Liver (tissue), 3 donors: ENCODE results near the gene SUGCT.

Source experiments
- TF ChIP-seq, protein P1 (sequence below): fragments of 150-350 bp; IDR thresholded peaks from 2 replicates; pipeline ENCODE4 v1.5.1; 2017; ENCODE audit warnings: improper control_type of control experiment, low read depth, low read length; ENCODE audit not compliant: missing input control
- TF ChIP-seq, protein P2 (sequence below): IDR thresholded peaks from 2 replicates; pipeline ENCODE4 v1.6.1; 2016; ENCODE audit warnings: antibody characterized with exemption
- TF ChIP-seq, protein P3 (sequence below): IDR thresholded peaks from 2 replicates; pipeline ENCODE4 v1.6.1; 2016; ENCODE audit warnings: antibody characterized with exemption
- donor health status: healthy.
- donor health status: healthy.

DNA sequence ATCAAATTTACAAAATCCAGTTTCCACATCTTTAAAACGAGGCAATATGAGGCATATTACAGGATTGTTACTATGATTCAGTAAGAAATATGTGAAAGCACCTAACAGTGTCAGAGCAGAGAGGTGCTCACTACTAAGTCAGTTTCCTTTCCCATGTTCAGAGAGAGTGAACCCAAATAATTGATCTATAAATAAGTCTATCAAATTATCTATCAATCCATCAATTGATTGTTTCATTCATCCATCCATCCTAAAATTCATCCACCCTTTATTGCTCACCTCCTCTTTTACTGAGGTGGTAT lies 340.8 kb downstream of the SUGCT start:
- TF ChIP-seq, protein P1, sequence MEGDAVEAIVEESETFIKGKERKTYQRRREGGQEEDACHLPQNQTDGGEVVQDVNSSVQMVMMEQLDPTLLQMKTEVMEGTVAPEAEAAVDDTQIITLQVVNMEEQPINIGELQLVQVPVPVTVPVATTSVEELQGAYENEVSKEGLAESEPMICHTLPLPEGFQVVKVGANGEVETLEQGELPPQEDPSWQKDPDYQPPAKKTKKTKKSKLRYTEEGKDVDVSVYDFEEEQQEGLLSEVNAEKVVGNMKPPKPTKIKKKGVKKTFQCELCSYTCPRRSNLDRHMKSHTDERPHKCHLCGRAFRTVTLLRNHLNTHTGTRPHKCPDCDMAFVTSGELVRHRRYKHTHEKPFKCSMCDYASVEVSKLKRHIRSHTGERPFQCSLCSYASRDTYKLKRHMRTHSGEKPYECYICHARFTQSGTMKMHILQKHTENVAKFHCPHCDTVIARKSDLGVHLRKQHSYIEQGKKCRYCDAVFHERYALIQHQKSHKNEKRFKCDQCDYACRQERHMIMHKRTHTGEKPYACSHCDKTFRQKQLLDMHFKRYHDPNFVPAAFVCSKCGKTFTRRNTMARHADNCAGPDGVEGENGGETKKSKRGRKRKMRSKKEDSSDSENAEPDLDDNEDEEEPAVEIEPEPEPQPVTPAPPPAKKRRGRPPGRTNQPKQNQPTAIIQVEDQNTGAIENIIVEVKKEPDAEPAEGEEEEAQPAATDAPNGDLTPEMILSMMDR, result no peak
- TF ChIP-seq, protein P2, sequence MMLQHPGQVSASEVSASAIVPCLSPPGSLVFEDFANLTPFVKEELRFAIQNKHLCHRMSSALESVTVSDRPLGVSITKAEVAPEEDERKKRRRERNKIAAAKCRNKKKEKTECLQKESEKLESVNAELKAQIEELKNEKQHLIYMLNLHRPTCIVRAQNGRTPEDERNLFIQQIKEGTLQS, result no peak
- TF ChIP-seq, protein P3, sequence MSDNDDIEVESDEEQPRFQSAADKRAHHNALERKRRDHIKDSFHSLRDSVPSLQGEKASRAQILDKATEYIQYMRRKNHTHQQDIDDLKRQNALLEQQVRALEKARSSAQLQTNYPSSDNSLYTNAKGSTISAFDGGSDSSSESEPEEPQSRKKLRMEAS, result no peak
